ENCODE measurements around the gene TSPAN3.

GRCh38 chr15:77029166-77030047, 41.5 kb downstream of the TSPAN3 start:
- TF ChIP-seq, protein P1, sequence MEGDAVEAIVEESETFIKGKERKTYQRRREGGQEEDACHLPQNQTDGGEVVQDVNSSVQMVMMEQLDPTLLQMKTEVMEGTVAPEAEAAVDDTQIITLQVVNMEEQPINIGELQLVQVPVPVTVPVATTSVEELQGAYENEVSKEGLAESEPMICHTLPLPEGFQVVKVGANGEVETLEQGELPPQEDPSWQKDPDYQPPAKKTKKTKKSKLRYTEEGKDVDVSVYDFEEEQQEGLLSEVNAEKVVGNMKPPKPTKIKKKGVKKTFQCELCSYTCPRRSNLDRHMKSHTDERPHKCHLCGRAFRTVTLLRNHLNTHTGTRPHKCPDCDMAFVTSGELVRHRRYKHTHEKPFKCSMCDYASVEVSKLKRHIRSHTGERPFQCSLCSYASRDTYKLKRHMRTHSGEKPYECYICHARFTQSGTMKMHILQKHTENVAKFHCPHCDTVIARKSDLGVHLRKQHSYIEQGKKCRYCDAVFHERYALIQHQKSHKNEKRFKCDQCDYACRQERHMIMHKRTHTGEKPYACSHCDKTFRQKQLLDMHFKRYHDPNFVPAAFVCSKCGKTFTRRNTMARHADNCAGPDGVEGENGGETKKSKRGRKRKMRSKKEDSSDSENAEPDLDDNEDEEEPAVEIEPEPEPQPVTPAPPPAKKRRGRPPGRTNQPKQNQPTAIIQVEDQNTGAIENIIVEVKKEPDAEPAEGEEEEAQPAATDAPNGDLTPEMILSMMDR (IDR thresholded peaks at IDR 0.05) = no peak
- no peak for TF ChIP-seq EZH2 (IDR thresholded peaks at IDR 0.05; ENCODE audit: borderline replicate concordance, insufficient read depth, low read depth, low read length, poor library complexity, severe bottlenecking)

Measured in B cell (primary cell).